COLO668 (cell line): ENCODE measurements around the gene FLRT3.

Experiments used
- DNase-seq: peaks from one replicate; lab custom pipeline; 2025; ENCODE audit not compliant: unreplicated experiment; lab: John Stamatoyannopoulos, UW

FLRT3 gene

DNA sequence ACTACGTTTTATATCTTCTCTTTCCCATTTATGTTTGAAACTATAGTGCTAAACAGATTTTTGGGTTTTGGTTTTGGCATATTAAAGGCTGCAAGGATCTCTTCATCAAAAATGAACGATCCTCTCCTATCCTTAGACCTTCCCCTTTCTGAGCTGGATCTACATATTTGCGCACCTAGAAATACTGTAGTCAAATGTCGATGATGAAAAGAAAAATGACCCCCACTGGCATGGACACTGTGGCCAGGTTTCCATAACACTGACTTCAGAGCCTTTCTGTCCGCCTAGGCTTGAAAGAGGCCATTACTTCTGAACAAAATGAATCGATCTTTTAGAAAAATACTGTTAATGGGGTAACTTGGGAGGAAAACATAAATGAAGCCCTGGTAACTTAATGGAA is 5.8 kb downstream of the FLRT3 start:
- DNase-seq, result no peak

DNA sequence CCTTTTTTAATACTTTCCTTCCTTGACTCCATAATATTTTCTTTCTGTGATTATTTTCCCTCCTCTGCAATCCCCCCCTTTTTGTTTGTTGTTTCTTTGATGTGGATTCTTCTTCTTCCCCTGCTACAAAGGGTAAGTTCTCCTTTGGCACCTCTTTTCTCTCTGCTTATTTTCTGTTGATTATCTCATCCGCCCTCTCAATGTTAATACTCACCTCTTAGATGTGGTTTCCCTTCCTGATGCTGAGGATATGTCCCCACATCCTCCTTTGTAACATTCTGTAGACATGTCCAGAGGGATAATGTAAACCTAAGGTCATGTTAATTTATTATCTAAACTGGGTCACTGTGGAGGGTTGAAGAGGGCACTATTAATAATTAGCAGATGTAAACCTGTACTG is 17.7 kb downstream of the FLRT3 start:
- no peak for DNase-seq

DNA sequence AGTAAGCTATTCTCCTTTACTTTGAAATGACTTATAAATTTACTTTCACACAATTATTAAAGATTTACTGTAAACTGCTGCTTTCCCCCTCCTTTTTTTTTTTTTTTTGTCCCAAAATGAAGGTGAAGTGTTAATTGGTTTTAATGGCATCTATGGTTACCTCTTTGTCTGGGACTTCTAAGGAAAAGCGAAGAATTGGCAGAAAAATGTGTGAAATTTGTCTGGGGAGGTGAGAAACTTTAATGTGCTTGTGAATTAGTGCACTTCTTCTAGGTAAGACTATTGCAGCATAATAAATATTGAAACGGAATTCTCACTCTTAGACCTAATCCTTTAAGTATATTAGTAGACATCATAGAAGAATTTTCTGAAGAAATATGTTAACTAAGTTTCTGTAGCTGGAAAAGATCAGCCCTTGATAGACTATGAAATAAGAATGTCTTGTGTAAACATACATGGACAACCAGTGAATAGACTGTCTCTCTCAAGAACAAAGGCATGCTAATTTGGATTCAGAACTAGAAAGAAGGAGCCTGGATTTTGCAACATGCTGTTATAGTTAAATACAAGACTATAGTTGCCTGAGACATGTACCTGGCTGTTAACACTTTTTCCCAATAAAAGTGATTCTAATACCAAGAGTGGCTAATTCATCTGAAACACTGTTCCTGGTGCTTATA is 23.9 kb downstream of the FLRT3 start:
- DNase-seq, result no peak

DNA sequence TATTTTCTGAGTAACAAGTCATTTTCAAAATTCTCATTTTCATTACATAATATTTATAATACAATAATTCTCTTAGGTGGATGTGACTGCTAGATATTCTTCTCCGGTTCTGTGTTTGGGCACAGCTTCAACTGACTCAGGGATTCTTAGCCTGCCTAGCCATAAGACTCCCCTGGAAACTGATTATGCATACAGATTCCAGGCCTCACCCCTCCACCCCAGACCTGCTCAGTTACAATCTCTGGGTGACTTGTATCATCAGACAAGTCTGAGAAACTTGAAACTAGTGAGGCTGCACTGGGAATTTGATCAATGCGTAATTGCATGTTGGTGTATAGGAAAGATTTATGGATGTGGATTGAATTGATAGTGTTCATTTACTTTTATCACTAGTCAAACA is 25.4 kb downstream of the FLRT3 start:
- DNase-seq, result no peak

DNA sequence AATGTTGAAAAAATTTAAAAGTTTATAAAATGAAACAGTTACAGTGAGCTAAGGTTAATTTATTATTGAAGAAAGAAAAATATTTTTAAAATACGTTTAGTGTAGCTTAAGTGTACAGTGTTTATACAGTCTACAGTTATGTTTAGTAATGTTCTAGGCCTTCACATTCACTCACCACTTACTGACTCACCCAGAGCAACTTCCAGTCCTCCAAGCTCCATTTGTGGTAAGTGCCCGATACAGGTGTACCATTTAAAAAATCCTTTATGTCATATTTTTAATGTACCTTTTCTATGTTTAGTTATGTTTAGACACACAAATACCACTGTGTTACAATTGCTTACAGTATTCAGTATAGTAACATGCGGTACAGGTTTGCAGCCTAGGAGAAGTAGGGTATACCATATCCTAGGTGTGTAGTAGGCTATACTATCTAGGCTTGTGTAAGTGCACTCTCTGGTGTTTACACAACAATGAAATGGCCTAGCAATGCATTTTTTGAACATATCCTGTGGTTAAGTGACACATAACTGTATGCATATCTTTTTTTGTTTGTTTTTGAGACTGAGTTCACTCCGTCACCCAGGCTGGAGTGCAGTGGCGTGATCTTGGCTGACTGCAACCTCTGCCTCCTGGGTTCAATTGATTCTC is 26.3 kb downstream of the FLRT3 start:
- no peak for DNase-seq

DNA sequence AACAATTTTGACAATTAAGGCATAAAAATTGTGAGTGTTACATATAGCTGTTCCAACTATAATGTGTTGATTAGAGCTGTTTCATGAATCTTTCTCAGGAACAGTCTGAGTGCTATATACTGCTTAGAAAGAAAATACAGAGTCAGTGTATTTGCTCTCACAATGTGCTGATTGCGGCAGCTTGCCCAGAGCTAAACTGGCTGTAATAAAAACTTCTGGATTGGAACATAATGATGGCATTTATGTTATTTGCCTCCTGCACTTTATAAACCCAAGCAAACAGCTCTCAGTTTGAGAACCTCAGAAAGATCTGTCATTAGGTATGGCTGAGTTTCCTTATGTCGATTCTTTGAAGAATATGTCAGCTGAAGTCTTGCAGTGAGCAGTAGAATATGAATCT is 29.5 kb downstream of the FLRT3 start:
- DNase-seq, result no peak

DNA sequence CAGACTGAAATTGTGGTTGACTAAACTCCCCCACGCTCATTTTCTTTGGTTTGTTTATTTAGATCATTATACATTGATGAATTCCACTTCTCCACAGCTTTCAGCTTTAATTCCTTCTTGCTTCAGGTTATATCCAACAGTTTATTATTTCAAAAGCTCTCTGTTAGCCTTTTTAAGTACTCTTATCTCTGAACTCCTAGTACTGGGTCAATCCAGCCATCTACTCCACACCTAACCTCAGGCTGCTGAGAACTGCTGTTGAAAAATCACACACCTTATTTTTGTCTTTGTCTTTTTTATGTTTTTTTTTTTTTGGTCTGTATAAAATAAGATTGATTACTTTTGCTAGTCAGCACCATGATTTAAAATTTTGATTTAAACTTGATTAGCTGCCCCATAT is 32.9 kb downstream of the FLRT3 start:
- DNase-seq, result no peak

DNA sequence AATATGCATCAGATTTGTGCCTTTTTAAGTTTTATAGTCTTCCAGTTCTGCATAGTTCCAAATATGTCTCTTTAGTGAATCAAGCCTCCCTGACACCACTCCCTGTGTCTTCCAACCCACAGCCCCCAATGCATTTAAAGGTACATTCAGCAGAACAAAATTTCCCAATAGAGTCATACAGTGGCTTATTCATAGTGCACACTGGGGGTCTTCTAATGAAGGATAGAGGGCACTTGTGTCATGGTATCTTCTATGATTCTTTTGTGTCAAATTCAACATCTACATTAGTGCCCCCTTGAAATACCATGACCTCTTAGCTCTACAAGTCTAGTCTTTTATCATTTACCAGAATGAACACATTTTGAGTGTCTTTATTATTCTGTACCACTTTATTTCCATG is 33.8 kb downstream of the FLRT3 start:
- DNase-seq, result no peak

DNA sequence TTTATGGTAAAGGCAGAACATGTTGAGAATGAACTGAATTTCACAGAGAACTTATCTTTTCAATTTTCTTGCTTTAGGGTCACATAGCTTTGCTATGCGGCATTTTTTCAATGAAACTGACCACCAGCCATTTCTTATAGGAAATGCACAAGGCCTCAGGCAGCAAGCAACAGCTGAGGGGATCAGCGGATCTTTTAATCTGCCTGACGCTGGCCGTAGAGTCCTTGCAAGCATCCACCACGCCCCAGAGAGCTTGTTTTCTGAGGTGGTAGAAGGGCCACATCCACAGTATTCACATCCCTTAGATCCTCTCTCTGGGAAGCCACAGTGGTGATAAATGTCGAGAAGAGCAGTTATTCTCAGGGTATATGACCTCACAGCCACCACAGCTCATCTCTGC is 34.3 kb downstream of the FLRT3 start:
- no peak for DNase-seq

DNA sequence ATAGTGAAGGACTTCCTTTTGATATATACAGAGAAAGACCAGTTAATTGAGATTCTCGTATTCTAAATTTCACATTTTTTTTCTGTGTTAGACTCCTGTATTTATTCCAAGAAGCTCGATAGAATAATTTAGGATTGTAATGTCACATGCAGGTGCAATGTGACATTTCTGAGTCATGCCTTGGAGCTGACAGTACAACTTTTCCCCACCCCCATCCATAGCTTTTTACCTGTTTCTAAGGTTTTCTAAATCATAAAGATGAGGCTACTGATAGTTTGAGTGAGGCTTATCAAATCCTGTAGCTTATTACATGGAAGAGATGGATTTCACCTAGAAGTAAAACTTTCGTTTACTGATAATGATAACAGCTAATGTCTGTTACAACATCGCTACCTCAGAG is 37.6 kb downstream of the FLRT3 start:
- no peak for DNase-seq

DNA sequence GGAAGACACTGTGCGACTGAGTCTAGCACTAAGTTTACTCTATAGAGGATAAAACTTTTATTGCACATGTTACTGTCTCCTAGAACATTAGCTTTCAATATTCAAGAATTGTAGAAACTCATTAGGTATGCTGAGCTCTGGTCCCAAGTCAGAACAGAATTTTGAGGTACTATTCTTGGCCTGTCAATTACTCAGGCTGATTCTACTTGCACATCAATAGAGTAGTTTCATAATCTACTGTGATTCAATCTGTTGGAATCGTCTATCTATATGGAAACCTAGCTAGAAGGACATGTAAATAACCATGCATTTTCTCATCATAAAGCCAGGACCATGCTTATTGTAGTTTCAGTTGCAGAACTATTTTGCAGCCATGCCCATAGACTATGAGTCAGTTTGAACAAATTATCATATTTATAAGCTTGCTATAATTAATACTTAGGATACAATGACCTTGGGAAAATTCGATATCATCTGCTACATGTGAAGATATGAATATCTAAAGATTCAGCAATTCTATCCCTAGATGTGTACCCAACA is 41.6 kb downstream of the FLRT3 start:
- DNase-seq, result no peak

DNA sequence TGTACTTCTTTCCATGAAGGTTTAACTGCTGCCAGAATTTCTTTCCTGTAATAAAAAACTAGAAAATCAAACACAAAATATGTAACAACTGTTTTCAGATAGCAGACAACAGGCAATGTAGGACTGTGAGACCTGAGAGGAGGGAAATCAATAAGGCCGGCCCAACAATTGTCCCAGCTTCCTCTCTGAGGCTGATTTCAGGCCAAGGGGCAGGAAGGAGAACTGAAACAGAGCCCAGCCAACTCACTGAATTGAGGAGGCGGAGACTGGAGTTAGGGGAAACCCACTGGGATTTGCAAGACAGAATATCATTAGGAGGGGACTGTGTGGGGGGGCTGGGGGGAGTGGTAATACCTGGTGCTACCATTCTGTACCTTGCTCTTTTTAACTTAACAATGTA is 42.2 kb downstream of the FLRT3 start:
- no peak for DNase-seq

DNA sequence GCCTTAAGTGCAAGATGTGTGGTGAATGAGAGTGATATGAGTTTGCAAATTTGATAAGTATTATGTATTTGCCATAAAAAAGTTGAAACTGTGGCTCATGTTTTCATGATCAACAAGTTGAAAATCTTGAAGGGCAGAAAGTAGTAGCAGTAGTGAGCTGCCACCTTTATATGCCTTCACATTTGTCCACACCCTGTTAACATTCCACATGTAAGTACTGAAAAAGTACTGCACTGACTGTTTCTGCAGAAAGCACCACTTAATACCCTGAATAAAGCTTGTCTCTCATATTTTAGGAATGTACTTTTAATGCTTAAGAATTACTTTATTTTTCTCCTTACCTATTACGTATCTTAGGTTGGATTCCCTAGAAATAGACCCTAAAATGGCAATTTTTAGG is 45.9 kb downstream of the FLRT3 start:
- DNase-seq, result no peak

DNA sequence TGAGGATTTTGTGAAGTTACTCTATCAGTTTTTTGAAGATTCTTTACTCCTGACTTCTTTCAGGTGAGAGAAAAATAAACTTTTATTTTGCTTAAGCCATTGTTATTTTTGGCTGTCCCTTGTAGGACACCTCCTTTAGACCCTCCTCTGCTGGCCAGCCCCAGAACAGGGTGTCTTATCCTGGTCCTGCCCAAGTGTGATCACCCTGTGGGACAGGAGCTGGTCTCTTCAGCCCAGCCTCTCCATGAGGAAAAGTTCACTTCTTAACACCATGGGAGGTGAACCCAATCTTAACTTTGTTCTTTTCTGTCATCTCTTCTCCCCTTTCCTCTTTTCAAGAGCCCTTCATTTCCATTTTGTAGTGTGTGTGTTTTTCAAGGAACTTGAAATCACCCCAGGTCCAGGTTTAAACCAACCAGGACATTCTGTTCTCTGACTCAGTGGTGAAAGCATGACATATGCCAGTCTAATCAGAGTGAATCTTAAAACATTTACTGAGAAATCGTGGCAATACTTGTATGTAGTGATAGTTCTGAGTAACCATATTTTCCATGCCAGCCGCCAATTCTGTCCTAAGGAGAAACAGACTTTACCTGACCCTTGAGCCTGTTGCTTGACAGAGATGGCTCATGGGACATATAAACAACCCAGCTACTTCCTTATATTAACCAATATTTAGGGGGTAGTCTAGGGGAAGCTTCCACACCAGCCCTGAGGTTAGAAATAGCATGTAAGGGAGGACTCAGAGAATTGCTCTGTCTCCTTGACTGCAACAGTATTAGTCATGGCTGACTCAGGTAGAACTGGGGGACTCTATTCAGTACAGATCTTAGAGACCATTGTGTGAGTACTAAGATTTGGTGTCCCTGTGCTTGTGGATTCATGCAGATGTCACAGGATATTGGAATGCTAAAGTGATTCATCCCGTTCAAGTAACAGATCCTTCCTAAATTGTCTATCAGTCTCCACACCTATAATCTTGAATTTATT is 48.8 kb downstream of the FLRT3 start:
- no peak for DNase-seq

DNA sequence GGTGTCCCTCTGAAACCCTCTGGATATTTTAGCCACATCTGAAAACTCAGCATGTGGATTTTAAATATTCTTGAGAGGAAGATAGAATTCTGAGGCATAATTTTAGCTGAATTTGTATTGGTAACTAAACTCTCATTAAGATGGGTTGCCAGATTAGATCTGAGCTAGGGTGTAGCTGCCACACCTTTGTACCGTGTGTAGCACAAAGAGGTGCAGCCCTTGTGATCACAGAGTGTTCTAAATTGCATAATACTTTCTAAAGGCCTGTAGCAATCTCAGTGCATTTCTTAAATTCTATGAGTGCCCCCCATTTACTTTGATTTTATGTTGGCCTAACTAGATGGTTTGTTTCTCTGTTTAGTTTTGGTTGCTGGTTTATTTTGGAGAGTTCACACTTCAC is 53.0 kb downstream of the FLRT3 start:
- DNase-seq, result no peak

DNA sequence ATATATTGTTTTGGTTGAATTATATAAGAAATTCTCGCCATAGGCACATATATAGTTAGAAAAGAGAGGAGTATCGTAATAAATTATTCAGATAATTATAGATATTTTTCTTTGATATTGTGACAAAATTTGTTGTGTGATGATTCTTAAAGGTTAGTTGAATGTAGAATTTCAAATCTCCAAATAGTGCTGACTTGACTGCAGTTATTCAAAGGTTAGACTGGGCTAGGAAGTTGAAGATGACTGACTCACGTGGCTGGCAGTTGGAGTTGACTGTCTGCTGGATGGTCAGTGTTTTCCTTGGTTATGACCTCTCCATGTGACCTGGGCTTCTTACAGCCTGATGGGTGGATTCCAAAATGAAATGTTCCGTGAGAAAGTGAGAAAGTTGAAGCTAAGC is 55.3 kb downstream of the FLRT3 start:
- DNase-seq, result no peak
